IMR-90 (cell line): ENCODE results near the gene CYP2C9. TPM values are rescaled to one million over a fixed set of nuclear protein-coding genes. Genes with fewer than 3 reads are reported as not detected.

ENCODE experiments used
- ATAC-seq: fragments of 200-7000 bp; cut with Tn5 transposase; 2 replicates; pipeline ENCODE4 v1.9.1; 2020; ENCODE audit warnings: low read depth, mild to moderate bottlenecking, moderate library complexity
- Bru-seq: library from RNA; stranded (reverse); fragments of 400-500 nt; gene quantifications from one replicate; lab custom pipeline; 2021; lab: Mats Ljungman, UMichigan
- BruChase-seq, 2 experiments: library from RNA; stranded (reverse); fragments of 400-500 nt; gene quantifications; one replicate each; lab custom pipeline; 2021; lab: Mats Ljungman, UMichigan
- BruUV-seq: library from RNA; stranded (reverse); fragments of 400-500 nt; replicated peaks from 2 replicates; lab custom pipeline; 2021; lab: Mats Ljungman, UMichigan
- CTCF ChIA-PET: fragments of 300-600 bp; formaldehyde crosslinking; extraction: SDS; loops from one replicate; lab custom pipeline; 2021; ENCODE audit warnings: antibody characterized with exemption; lab: Yijun Ruan, JAX
- POLR2A ChIA-PET: fragments of 300-600 bp; sonication (Branson Sonifier 250); formaldehyde crosslinking; loops from one replicate; lab custom pipeline; 2022; ENCODE audit warnings: antibody characterized with exemption; ENCODE audit not compliant: unreplicated experiment; lab: Charles Lee
- DNase-seq: peaks from one replicate; pipeline ENCODE4 v3.0.0; 2013
- H2AFZ ChIP-seq: replicated peaks from 2 replicates; pipeline ENCODE3; 2013; ENCODE audit warnings: low read length, mild to moderate bottlenecking; ENCODE audit not compliant: poor library complexity
- H2AK5ac ChIP-seq: 2 replicates; pipeline ENCODE4 v1.6.1; 2013; ENCODE audit warnings: low read depth, low read length, inconsistent platforms
- H2AK9ac ChIP-seq: replicated peaks from 2 replicates; pipeline ENCODE3; 2013; ENCODE audit warnings: mild to moderate bottlenecking, low read depth, low read length, moderate library complexity; ENCODE audit not compliant: poor library complexity
- H2BK120ac ChIP-seq: 2 replicates; pipeline ENCODE4 v1.6.1; 2013; ENCODE audit warnings: low read depth, low read length, inconsistent platforms
- H2BK15ac ChIP-seq: 3 replicates; pipeline ENCODE4 v1.6.1; 2013; ENCODE audit warnings: low read depth, low read length, inconsistent platforms
- H2BK20ac ChIP-seq: 2 replicates; pipeline ENCODE4 v1.6.1; 2013; ENCODE audit warnings: low read depth, mild to moderate bottlenecking, inconsistent platforms, low read length, moderate library complexity
- H2BK5ac ChIP-seq: 2 replicates; pipeline ENCODE4 v1.6.1; 2013; ENCODE audit warnings: mild to moderate bottlenecking, low read depth, low read length, inconsistent platforms; ENCODE audit not compliant: poor library complexity, severe bottlenecking
- H3K14ac ChIP-seq: replicated peaks from 2 replicates; pipeline ENCODE4 v1.6.1; 2013; ENCODE audit warnings: low read depth, low read length, inconsistent platforms
- H3K18ac ChIP-seq: 2 replicates; pipeline ENCODE4 v1.6.1; 2013; ENCODE audit warnings: low read depth, low read length, control low read depth
- H3K23ac ChIP-seq: 2 replicates; pipeline ENCODE4 v1.6.1; 2013; ENCODE audit warnings: low read depth, low read length, inconsistent platforms
- H3K27ac ChIP-seq: 2 replicates; pipeline ENCODE4 v1.5.1; 2013; ENCODE audit warnings: mild to moderate bottlenecking, control low read depth, low read length; ENCODE audit not compliant: insufficient read depth
- H3K27me3 ChIP-seq: 2 replicates; pipeline ENCODE4 v1.6.1; 2013; ENCODE audit warnings: low read length; ENCODE audit not compliant: control insufficient read depth, insufficient read depth
- H3K36me3 ChIP-seq: 2 replicates; pipeline ENCODE4 v1.6.1; 2013; ENCODE audit warnings: low read length, mixed read lengths; ENCODE audit not compliant: control insufficient read depth, insufficient read depth
- H3K4ac ChIP-seq: 2 replicates; pipeline ENCODE4 v1.6.1; 2013; ENCODE audit warnings: low read depth, low read length, inconsistent platforms
- H3K4me1 ChIP-seq: 2 replicates; pipeline ENCODE4 v1.6.1; 2013; ENCODE audit warnings: low read length, mixed read lengths; ENCODE audit not compliant: control insufficient read depth, insufficient read depth
- H3K4me2 ChIP-seq: 2 replicates; pipeline ENCODE4 v1.6.1; 2013; ENCODE audit warnings: low read depth, mild to moderate bottlenecking, control low read depth, low read length, moderate library complexity
- H3K4me3 ChIP-seq: 2 replicates; pipeline ENCODE4 v1.5.1; 2013; ENCODE audit warnings: low read depth, mild to moderate bottlenecking, control low read depth, low read length, moderate library complexity; ENCODE audit not compliant: insufficient read depth
- H3K56ac ChIP-seq: 2 replicates; pipeline ENCODE4 v1.6.1; 2013; ENCODE audit warnings: low read length, inconsistent platforms; ENCODE audit not compliant: insufficient read depth; ENCODE audit errors: extremely low read depth
- H3K79me1 ChIP-seq, 2 experiments: 2 replicates each; pipeline ENCODE4 v1.6.1; 2013; ENCODE audit warnings: low read length in 2 of 2, inconsistent platforms in 1 of 2, low read depth in 1 of 2
- H3K9ac ChIP-seq: 2 replicates; pipeline ENCODE4 v1.6.1; 2013; ENCODE audit warnings: low read depth, low read length, control low read depth
- H3K9me1 ChIP-seq: 2 replicates; pipeline ENCODE4 v1.6.1; 2013; ENCODE audit warnings: low read length, inconsistent platforms; ENCODE audit not compliant: insufficient read depth
- H3K9me3 ChIP-seq: 2 replicates; pipeline ENCODE4 v1.6.1; 2013; ENCODE audit warnings: low read length; ENCODE audit not compliant: control insufficient read depth, insufficient read depth
- H4K20me1 ChIP-seq: 2 replicates; pipeline ENCODE4 v1.6.1; 2013; ENCODE audit warnings: low read length, inconsistent platforms; ENCODE audit not compliant: insufficient read depth
- H4K5ac ChIP-seq: 2 replicates; pipeline ENCODE4 v1.6.1; 2013; ENCODE audit warnings: mild to moderate bottlenecking, low read depth, low read length, control low read depth
- H4K8ac ChIP-seq, 2 experiments: 2 replicates each; pipeline ENCODE4 v1.6.1; 2013; ENCODE audit warnings: low read depth in 2 of 2, low read length in 2 of 2, control low read depth in 1 of 2, inconsistent platforms in 1 of 2
- H4K91ac ChIP-seq: 2 replicates; pipeline ENCODE4 v1.6.1; 2013; ENCODE audit warnings: low read depth, low read length, inconsistent platforms; ENCODE audit not compliant: insufficient read depth
- BHLHE40 ChIP-seq: fragments of 150-350 bp; IDR thresholded peaks from 2 replicates; pipeline ENCODE4 v1.6.1; 2016; ENCODE audit warnings: mild to moderate bottlenecking, low read depth, low read length
- CEBPB ChIP-seq: IDR thresholded peaks from 2 replicates; pipeline ENCODE4 v1.6.1; 2012; ENCODE audit warnings: low read depth, low read length, improper control_type of control experiment
- CHD1 ChIP-seq: IDR thresholded peaks from 2 replicates; pipeline ENCODE4 v1.6.1; 2012; ENCODE audit warnings: low read depth, low read length, improper control_type of control experiment
- CTCF ChIP-seq: conservative IDR thresholded peaks from 2 replicates; pipeline ENCODE4 v1.5.1; 2012; ENCODE audit warnings: mild to moderate bottlenecking, low read depth, low read length, improper control_type of control experiment
- ELK1 ChIP-seq: fragments of 150-350 bp; IDR thresholded peaks from 2 replicates; pipeline ENCODE4 v1.6.1; 2016; ENCODE audit warnings: low read depth, mild to moderate bottlenecking, low read length, moderate library complexity, borderline replicate concordance
- FOS ChIP-seq: fragments of 150-350 bp; IDR thresholded peaks from 2 replicates; pipeline ENCODE4 v1.6.1; 2016; ENCODE audit warnings: low read depth, low read length
- MAFK ChIP-seq: IDR thresholded peaks from 2 replicates; pipeline ENCODE4 v1.6.1; 2012; ENCODE audit warnings: low read depth, low read length, improper control_type of control experiment
- MAZ ChIP-seq: IDR thresholded peaks from 2 replicates; pipeline ENCODE4 v1.6.1; 2012; ENCODE audit warnings: low read depth, mild to moderate bottlenecking, low read length, improper control_type of control experiment, moderate library complexity, borderline replicate concordance
- MXI1 ChIP-seq: IDR thresholded peaks from 2 replicates; pipeline ENCODE4 v1.6.1; 2012; ENCODE audit warnings: low read depth, mild to moderate bottlenecking, low read length, moderate library complexity, borderline replicate concordance
- NFE2L2 ChIP-seq: fragments of 150-350 bp; IDR thresholded peaks from 2 replicates; pipeline ENCODE4 v1.6.1; 2016; ENCODE audit warnings: low read depth, mild to moderate bottlenecking, low read length
- POLR2A ChIP-seq: IDR thresholded peaks from 2 replicates; pipeline ENCODE4 v1.6.1; 2012; ENCODE audit warnings: mild to moderate bottlenecking, low read depth, low read length
- RAD21 ChIP-seq: IDR thresholded peaks from 2 replicates; pipeline ENCODE4 v1.6.1; 2012; ENCODE audit warnings: low read length, improper control_type of control experiment
- RCOR1 ChIP-seq: IDR thresholded peaks from 2 replicates; pipeline ENCODE4 v1.6.1; 2012; ENCODE audit warnings: mild to moderate bottlenecking, low read length, improper control_type of control experiment; ENCODE audit not compliant: insufficient replicate concordance
- RFX5 ChIP-seq: IDR thresholded peaks from 2 replicates; pipeline ENCODE4 v1.8.0; 2012; ENCODE audit warnings: low read depth, mild to moderate bottlenecking, low read length, moderate library complexity
- SMC3 ChIP-seq: fragments of 150-350 bp; IDR thresholded peaks from 2 replicates; pipeline ENCODE4 v1.6.1; 2016; ENCODE audit warnings: low read depth, mild to moderate bottlenecking, antibody characterized with exemption, low read length, moderate library complexity
- USF2 ChIP-seq: fragments of 150-350 bp; IDR thresholded peaks from 2 replicates; pipeline ENCODE4 v1.6.1; 2017; ENCODE audit warnings: mild to moderate bottlenecking, antibody characterized with exemption, low read length, low read depth
- WGBS, 2 experiments: methylation state at CpG; one replicate each; pipeline versions ENCODE4 v1.1.5 to v1.1.7; 2013; ENCODE audit warnings: missing lambda C conversion rate in 2 of 2; ENCODE audit not compliant: insufficient read length in 1 of 2; ENCODE audit errors: extremely low coverage in 2 of 2; 5-methylcytosine and 5-hydroxymethylcytosine counted together
- dilution Hi-C: fragments of 300-500 bp; cut with HindIII; formaldehyde crosslinking; loops from one replicate; pipeline ENCODE4 v1.14.3; 2018; ENCODE audit warnings: low sequenced_read_pairs; ENCODE audit not compliant: unreplicated experiment
- in situ Hi-C: fragments of 300-500 bp; cut with MboI; formaldehyde crosslinking; loops from 3 replicates; pipeline ENCODE4 v1.14.3; 2019; ENCODE audit warnings: low sequenced_read_pairs, inconsistent platforms, mixed read lengths
- intact Hi-C: fragments of 100-400 bp; cut with micrococcal nuclease; formaldehyde crosslinking; loops from 2 replicates; pipeline ENCODE4 v1.10.0; 2022
- long read RNA-seq: library from polyadenylated mRNA; unstranded; transcript quantifications from one replicate; pipeline ENCODE4 v2.0.0, GENCODE V29; 2021; ENCODE audit not compliant: unreplicated experiment
- polyA plus RNA-seq, 3 experiments: library from polyadenylated mRNA; depleted of rRNA; stranded (reverse); fragments of >200 nt; gene quantifications; 2 replicates each; pipeline ENCODE4 v1.2.3, GENCODE V29; 2012; ENCODE audit warnings: low replicate concordance in 1 of 3
- total RNA-seq: library from RNA; depleted of rRNA; stranded (reverse); fragments of >200 nt; gene quantifications from 2 replicates; pipeline ENCODE4 v1.2.3, GENCODE V29; 2012; rRNA removed

CYP2C9 gene
- total RNA-seq = not detected in 2 replicates
- polyA plus RNA-seq (2012; rRNA removed) = not detected in 2 replicates
- not detected in 2 replicates for polyA plus RNA-seq (2012; cell fraction: cytosol; rRNA removed)
- not detected in 2 replicates for polyA plus RNA-seq (2012; cell fraction: nucleus; rRNA removed; ENCODE audit: low replicate concordance)
- Bru-seq, nascent RNA = not detected
- percentile 1 among the genes with signal in this experiment for BruChase-seq, experiment 1, labeled RNA remaining after a 6-hour chase
- not detected for BruChase-seq, experiment 2, labeled RNA remaining after a 2-hour chase
- long read RNA-seq = 0 reads

GRCh38 chr10:94938383-94938782 lies at the start of gene CYP2C9:
Gene CYP2C9 (plus strand): TSS chr10:94938658. CDS start chr10:94938683, 25 bp downstream.
- no CpG with 5 or more reads among the region's 2 CpGs for WGBS, 2 experiments
- CTCF ChIA-PET = no interaction called here

More at GRCh38 chr10:94938383-94938782, at the start of gene CYP2C9:
- Histone ChIP-seq H3K4ac (no peak within 1 kb of the TSS), H2AK9ac (no peak within 1 kb of the TSS), H3K4me2 (no peak within 1 kb of the TSS), H2BK20ac (no peak within 1 kb of the TSS), H3K9me1 (no peaks in the 10 kb centered on the region), H3K79me1 (no peaks in the 10 kb centered on the region), H3K9ac (no peak within 1 kb of the TSS), H3K36me3 (no peaks in the 10 kb centered on the region), H2AFZ (no peak within 1 kb of the TSS), H3K14ac (no peak within 1 kb of the TSS), H2AK5ac (no peak within 1 kb of the TSS), H4K91ac (no peak within 1 kb of the TSS), H3K4me1 (no peaks in the 10 kb centered on the region), H3K9me3 (peaks cover 3% of the 10 kb centered on the region; the same call in 1 of the 2 replicates), H2BK5ac (no peak within 1 kb of the TSS), H3K56ac (no peak within 1 kb of the TSS), H3K18ac (no peak within 1 kb of the TSS), H3K4me3 (no peak within 1 kb of the TSS), H4K8ac (no peak within 1 kb of the TSS), H3K27ac (no peak within 1 kb of the TSS), H4K5ac (no peak within 1 kb of the TSS), H2BK15ac (no peak within 1 kb of the TSS), H4K20me1 (no peaks in the 10 kb centered on the region), H3K27me3 (no peaks in the 10 kb centered on the region), H3K23ac (no peak within 1 kb of the TSS), H2BK120ac (no peak within 1 kb of the TSS)
- intact Hi-C loops (no loop called here), dilution Hi-C loops (no loop called here), in situ Hi-C loops (no loop called here)
- DNase-seq (no peak), ATAC-seq (no peak)
- POLR2A ChIA-PET = no interaction called here
- TF ChIP-seq CTCF (no peak), SMC3 (no peak), RCOR1 (no peak), POLR2A (no peak), USF2 (no peak), CEBPB (no peak), RFX5 (no peak), FOS (no peak), CHD1 (no peak), RAD21 (no peak), MAZ (no peak), BHLHE40 (no peak), MXI1 (no peak), ELK1 (no peak), MAFK (no peak), NFE2L2 (no peak)
- BruUV-seq = no TSS peak
